ENCODE data around the gene TRMT10B.
A peak's percentile ranks its signal among the peaks of the same experiment; 100 is the strongest.

TRMT10B gene

GRCh38 chr9:37753489-37754190 is at the start of gene TRMT10B:
TSS of gene TRMT10B (plus strand) at chr9:37753805. CDS start at chr9:37761932, 8,127 bp downstream.
- 0 out of 2 replicates have a peak, but pooled peaks have one; percentile 43 for TF ChIP-seq PATZ1 (CRISPR knock-in tag; IDR thresholded peaks at IDR 0.05; ENCODE audit: borderline replicate concordance)
- TF ChIP-seq CSDC2 (CRISPR knock-in tag; IDR thresholded peaks at IDR 0.05) = no peak
- peak; percentile 98 for ATAC-seq

- TF ChIP-seq PATZ1 (CRISPR knock-in tag; IDR thresholded peaks at IDR 0.05; ENCODE audit: borderline replicate concordance) = no peak
- TF ChIP-seq TSHZ2 (CRISPR knock-in tag; IDR thresholded peaks at IDR 0.05) = no peak
- no peak for TF ChIP-seq CREB5 (CRISPR knock-in tag; IDR thresholded peaks at IDR 0.05; ENCODE audit: low read depth)
- no peak for TF ChIP-seq CSDC2 (CRISPR knock-in tag; IDR thresholded peaks at IDR 0.05)
- no peak for TF ChIP-seq GLIS3 (CRISPR knock-in tag; IDR thresholded peaks at IDR 0.05)
- TF ChIP-seq ZNF565 (CRISPR knock-in tag; conservative IDR thresholded peaks at IDR 0.05; ENCODE audit: low read depth) = no peak
- TF ChIP-seq CSRNP3 (CRISPR knock-in tag; IDR thresholded peaks at IDR 0.05) = no peak
- TF ChIP-seq ARNTL (CRISPR knock-in tag; IDR thresholded peaks at IDR 0.05; ENCODE audit: borderline replicate concordance, low read depth) = no peak
- TF ChIP-seq ZNF8 (CRISPR knock-in tag; IDR thresholded peaks at IDR 0.05) = no peak
- TF ChIP-seq PPARA (CRISPR knock-in tag; IDR thresholded peaks at IDR 0.05; ENCODE audit: borderline replicate concordance) = no peak
- TF ChIP-seq RARB (CRISPR knock-in tag; IDR thresholded peaks at IDR 0.05) = no peak
- no peak for TF ChIP-seq ESRRG (CRISPR knock-in tag; IDR thresholded peaks at IDR 0.05)
- TF ChIP-seq ISL1 (CRISPR knock-in tag; IDR thresholded peaks at IDR 0.05) = no peak
- TF ChIP-seq POU6F1 (CRISPR knock-in tag; IDR thresholded peaks at IDR 0.05; ENCODE audit: borderline replicate concordance, low read depth) = no peak
- TF ChIP-seq ZNF70 (CRISPR knock-in tag; IDR thresholded peaks at IDR 0.05) = no peak
- TF ChIP-seq TCF4 (CRISPR knock-in tag; IDR thresholded peaks at IDR 0.05; ENCODE audit: borderline replicate concordance) = no peak
- TF ChIP-seq ZFP30 (CRISPR knock-in tag; IDR thresholded peaks at IDR 0.05) = no peak
- no peak for TF ChIP-seq BACH2 (CRISPR knock-in tag; IDR thresholded peaks at IDR 0.05; ENCODE audit: borderline replicate concordance)
- no peak for ATAC-seq
Measured at GRCh38 chr9:37705787-37706186, 47.8 kb upstream of the TRMT10B start.

GRCh38 chr9:37706290-37706689 is 47.3 kb upstream of the TRMT10B start:
- TF ChIP-seq CREB5 (CRISPR knock-in tag; IDR thresholded peaks at IDR 0.05; ENCODE audit: low read depth) = no peak
- TF ChIP-seq BACH2 (CRISPR knock-in tag; IDR thresholded peaks at IDR 0.05; ENCODE audit: borderline replicate concordance) = no peak
- no peak for TF ChIP-seq ZFP30 (CRISPR knock-in tag; IDR thresholded peaks at IDR 0.05)
- no peak for TF ChIP-seq ESRRG (CRISPR knock-in tag; IDR thresholded peaks at IDR 0.05)
- no peak for TF ChIP-seq ZFP3 (CRISPR knock-in tag; IDR thresholded peaks at IDR 0.05)
- TF ChIP-seq RARB (CRISPR knock-in tag; IDR thresholded peaks at IDR 0.05) = no peak
- TF ChIP-seq ZNF8 (CRISPR knock-in tag; IDR thresholded peaks at IDR 0.05) = no peak
- TF ChIP-seq PPARA (CRISPR knock-in tag; IDR thresholded peaks at IDR 0.05; ENCODE audit: borderline replicate concordance) = no peak
- no peak for ATAC-seq

All from SK-N-SH treated with all-trans-retinoic acid at 6 μM for 48 hours (cell line).